Panc1 (cell line): ENCODE data around the gene UBE2G2. TPM values are rescaled to one million over a fixed set of nuclear protein-coding genes. Genes with fewer than 3 reads are reported as not detected.

Experiments used
- ATAC-seq: fragments of 200-7000 bp; cut with Tn5 transposase; 2 replicates; pipeline ENCODE4 v1.9.1; 2020; ENCODE audit warnings: mild to moderate bottlenecking, moderate library complexity
- BruUV-seq: library from RNA; stranded (reverse); fragments of 400-500 nt; replicated peaks from 2 replicates; lab custom pipeline; 2021; lab: Mats Ljungman, UMichigan
- CTCF ChIA-PET: fragments of 300-600 bp; sonication (Branson Sonifier 250); formaldehyde crosslinking; loops from one replicate; lab custom pipeline; 2022; ENCODE audit warnings: antibody characterized with exemption; lab: Charles Lee
- POLR2A ChIA-PET: fragments of 300-600 bp; sonication (Branson Sonifier 250); formaldehyde crosslinking; loops from one replicate; lab custom pipeline; 2022; ENCODE audit warnings: antibody characterized with exemption; lab: Charles Lee
- DNase-seq: peaks from one replicate; pipeline ENCODE4 v3.0.0-alpha.2; 2010; ENCODE audit warnings: low read depth, low spot score
- H3K27ac ChIP-seq: 2 replicates; pipeline ENCODE4 v1.5.1; 2011; ENCODE audit warnings: mild to moderate bottlenecking, low read length, inconsistent platforms
- H3K27me3 ChIP-seq: fragments of 200-500 bp; sonication (Bioruptor generic); 2 replicates; pipeline ENCODE4 v1.6.0; 2014; ENCODE audit warnings: low read length, inconsistent platforms; ENCODE audit not compliant: control insufficient read depth, insufficient read depth
- H3K36me3 ChIP-seq: fragments of 200-500 bp; sonication (Bioruptor generic); 2 replicates; pipeline ENCODE4 v1.5.1; 2014; ENCODE audit warnings: inconsistent platforms, mild to moderate bottlenecking, low read length, moderate library complexity; ENCODE audit not compliant: control insufficient read depth, insufficient read depth
- H3K4me1 ChIP-seq: 2 replicates; pipeline ENCODE4 v1.5.1; 2011; ENCODE audit warnings: inconsistent platforms, mild to moderate bottlenecking, low read length, moderate library complexity; ENCODE audit not compliant: control insufficient read depth, insufficient read depth
- H3K4me3 ChIP-seq, 2 experiments: 2 replicates each; pipeline ENCODE4 v1.5.1; 2011 to 2012; ENCODE audit warnings: low read depth in 2 of 2, low read length in 2 of 2, mild to moderate bottlenecking in 2 of 2, inconsistent platforms in 1 of 2, moderate library complexity in 1 of 2
- H3K9me3 ChIP-seq: fragments of 200-500 bp; sonication (Bioruptor generic); 2 replicates; pipeline ENCODE4 v1.5.1; 2014; ENCODE audit warnings: low read depth, mild to moderate bottlenecking, inconsistent platforms, low read length, moderate library complexity; ENCODE audit not compliant: control insufficient read depth, insufficient read depth
- CTCF ChIP-seq: fragments of 450-650 bp; IDR thresholded peaks from 2 replicates; pipeline ENCODE4 v1.5.1; 2017; ENCODE audit warnings: mild to moderate bottlenecking
- POLR2AphosphoS5 ChIP-seq: IDR thresholded peaks from 2 replicates; pipeline ENCODE4 v1.6.1; 2012; ENCODE audit warnings: mild to moderate bottlenecking, low read depth, low read length, moderate library complexity
- REST ChIP-seq, 2 experiments: IDR thresholded peaks; 2 replicates each; pipeline ENCODE4 v1.6.1; 2011 to 2012; ENCODE audit warnings: low read depth in 2 of 2, control low read depth in 1 of 2, low read length in 1 of 2, mild to moderate bottlenecking in 1 of 2, moderate library complexity in 1 of 2; ENCODE audit not compliant: insufficient read depth in 1 of 2
- SIN3A ChIP-seq: IDR thresholded peaks from 2 replicates; pipeline ENCODE4 v1.6.1; 2012; ENCODE audit warnings: low read depth, mild to moderate bottlenecking, low read length, moderate library complexity, borderline replicate concordance; ENCODE audit not compliant: insufficient read depth
- TCF7L2 ChIP-seq: IDR thresholded peaks from 2 replicates; pipeline ENCODE4 v1.6.1; 2011; ENCODE audit warnings: mild to moderate bottlenecking, low read depth, low read length, inconsistent platforms
- in situ Hi-C: cut with HindIII; loops from 2 replicates; pipeline ENCODE4 v1.10.0; 2016; ENCODE audit warnings: low sequenced_read_pairs, low pct_unique_long_range_greater_than_20kb
- intact Hi-C: fragments of 100-400 bp; cut with micrococcal nuclease; formaldehyde crosslinking; loops from one replicate; pipeline ENCODE4 v1.10.0; 2022; ENCODE audit not compliant: unreplicated experiment
- total RNA-seq: library from RNA; stranded (reverse); gene quantifications from one replicate; pipeline ENCODE4 v1.2.1, GENCODE V29; 2021; ENCODE audit not compliant: unreplicated experiment

UBE2G2 gene
- total RNA-seq, 1 experiment from 2014 or later: 77.4 TPM

GRCh38 chr21:44741921-44742320 is 59.7 kb downstream of the UBE2G2 start:
- BruUV-seq: no TSS peak
- intact Hi-C loops (loop anchor here (5.0 kb wide), 1 partner anchor 230 kb away; no protein-coding TSS in a partner anchor), in situ Hi-C loops (no loop called here)
- ChIA-PET POLR2A (no interaction called here), CTCF (interaction anchor here (0.5 to 1.2 kb wide), 4 partner anchors 219 to 398 kb away, joined by 3 to 8 read pairs (median 3); no protein-coding TSS in a partner anchor)
- DNase-seq: no peak
- H3K4me1 ChIP-seq: no peaks in the 10 kb centered on the region
- no peak for TF ChIP-seq CTCF
- no peak for TF ChIP-seq TCF7L2
- TF ChIP-seq SIN3A: no peak
- TF ChIP-seq POLR2AphosphoS5: no peak
- TF ChIP-seq REST (IDR thresholded peaks at IDR 0.05; ENCODE audit: insufficient read depth in 1 of 2, low read depth in 2 of 2, low read length in 1 of 2): no peak
- no peak for ATAC-seq
- H3K27ac ChIP-seq: no peak overlapping the region
- no peaks in the 10 kb centered on the region for H3K9me3 ChIP-seq
- no peaks in the 10 kb centered on the region for H3K36me3 ChIP-seq
- H3K27me3 ChIP-seq: no peaks in the 10 kb centered on the region
- H3K4me3 ChIP-seq: no peak overlapping the region

GRCh38 chr21:44740742-44741141 is 60.9 kb downstream of the UBE2G2 start:
- POLR2A ChIA-PET: no interaction called here
- no peaks in the 10 kb centered on the region for H3K36me3 ChIP-seq
- in situ Hi-C loops: no loop called here
- intact Hi-C loops: loop anchor here (5.0 kb wide), 1 partner anchor 228 kb away; no protein-coding TSS in a partner anchor
- H3K27me3 ChIP-seq: no peaks in the 10 kb centered on the region
- BruUV-seq: no TSS peak
- ATAC-seq (no peak), DNase-seq (no peak)
- no peaks in the 10 kb centered on the region for H3K9me3 ChIP-seq
- CTCF ChIA-PET: no interaction called here
- H3K27ac ChIP-seq: no peak overlapping the region
- no peaks in the 10 kb centered on the region for H3K4me1 ChIP-seq
- TF ChIP-seq TCF7L2 (no peak), SIN3A (no peak), CTCF (no peak), REST (IDR thresholded peaks at IDR 0.05; ENCODE audit: insufficient read depth in 1 of 2, low read depth in 2 of 2, low read length in 1 of 2) (no peak), POLR2AphosphoS5 (no peak)
- H3K4me3 ChIP-seq: no peak overlapping the region
